ENCODE measurements around the gene DOK5. TPM values are rescaled to one million over a fixed set of nuclear protein-coding genes. Genes with fewer than 3 reads are reported as not detected.

The DOK5 gene
- total and polyA plus RNA-seq, 2 of the 4 experiments (the other 2 are of a cell fraction) = 2.8 to 3.9 TPM

GRCh38 chr20:54680439-54680838 lies 205.0 kb downstream of the DOK5 start:
- H4K20me1 ChIP-seq (ENCODE audit: insufficient read depth, low read length) = no peaks in the 10 kb centered on the region
- no peaks in the 10 kb centered on the region for H3K9me1 ChIP-seq (ENCODE audit: insufficient read depth, low read length)
- TF ChIP-seq CHD1 (IDR thresholded peaks at IDR 0.05; ENCODE audit: low read depth, low read length) = no peak
- no peak for TF ChIP-seq CEBPB (IDR thresholded peaks at IDR 0.05; ENCODE audit: low read depth, low read length)
- TF ChIP-seq RCOR1 (IDR thresholded peaks at IDR 0.05; ENCODE audit: insufficient replicate concordance, low read length) = no peak
- TF ChIP-seq MXI1 (IDR thresholded peaks at IDR 0.05; ENCODE audit: borderline replicate concordance, low read depth, low read length) = no peak
- TF ChIP-seq CTCF (conservative IDR thresholded peaks at IDR 0.05; ENCODE audit: low read depth, low read length) = no peak
- TF ChIP-seq NFE2L2 (IDR thresholded peaks at IDR 0.05; ENCODE audit: low read depth, low read length) = no peak
- no peak for TF ChIP-seq MAZ (IDR thresholded peaks at IDR 0.05; ENCODE audit: borderline replicate concordance, low read depth, low read length)
- no peak for TF ChIP-seq USF2 (IDR thresholded peaks at IDR 0.05; ENCODE audit: low read depth, low read length)
- no peak for TF ChIP-seq MAFK (IDR thresholded peaks at IDR 0.05; ENCODE audit: low read depth, low read length)
- H4K8ac ChIP-seq (ENCODE audit: low read depth in 2 of 2, low read length in 2 of 2) = no peak overlapping the region
- H3K14ac ChIP-seq (replicated peaks; ENCODE audit: low read depth, low read length) = no peak overlapping the region
- H4K91ac ChIP-seq (ENCODE audit: insufficient read depth, low read depth, low read length) = no peak overlapping the region
- H2AFZ ChIP-seq (replicated peaks; ENCODE audit: low read length, poor library complexity) = no peak overlapping the region
- H2BK20ac ChIP-seq (ENCODE audit: low read depth, low read length) = no peak overlapping the region
- H3K9me3 ChIP-seq (ENCODE audit: control insufficient read depth, insufficient read depth, low read length) = no peaks in the 10 kb centered on the region
- H3K18ac ChIP-seq (ENCODE audit: low read depth, low read length) = no peak overlapping the region
- DNase-seq = no peak
- ChIA-PET CTCF (interaction anchor here (0.6 to 1.0 kb wide), 2 partner anchors 47 to 594 kb away, joined by 3 read pairs; no protein-coding TSS in a partner anchor), POLR2A (ENCODE audit: unreplicated experiment) (no interaction called here)
- no peaks in the 10 kb centered on the region for H3K36me3 ChIP-seq (ENCODE audit: control insufficient read depth, insufficient read depth, low read length)
- H3K27me3 ChIP-seq (ENCODE audit: control insufficient read depth, insufficient read depth, low read length) = no peaks in the 10 kb centered on the region; the same call in 1 of the 2 replicates
- H3K9ac ChIP-seq (ENCODE audit: low read depth, low read length) = no peak overlapping the region
- H3K23ac ChIP-seq (ENCODE audit: low read depth, low read length) = no peak overlapping the region
- no peak overlapping the region for H2BK5ac ChIP-seq (ENCODE audit: low read depth, low read length, poor library complexity, severe bottlenecking)
- no TSS peak for BruUV-seq (replicated peaks)
- no peak overlapping the region for H2BK120ac ChIP-seq (ENCODE audit: low read depth, low read length)
- in situ Hi-C loops (cut with MboI; ENCODE audit: low sequenced_read_pairs) = loop anchor here (10.0 kb wide), 1 partner anchor 1664 kb away; no protein-coding TSS in a partner anchor
- dilution Hi-C loops (cut with HindIII; ENCODE audit: low sequenced_read_pairs, unreplicated experiment) = no loop called here
- no peak overlapping the region for H2AK9ac ChIP-seq (replicated peaks; ENCODE audit: low read depth, low read length, poor library complexity)
- no peaks in the 10 kb centered on the region for H3K79me1 ChIP-seq (ENCODE audit: low read depth in 1 of 2, low read length in 2 of 2)
- no peak overlapping the region for H4K5ac ChIP-seq (ENCODE audit: low read depth, low read length)
- no peak overlapping the region for H3K4me2 ChIP-seq (ENCODE audit: low read depth, low read length)
- H3K27ac ChIP-seq (ENCODE audit: insufficient read depth, low read length) = no peak overlapping the region
- 13% methylated on average over 3 of the region's 5 CpGs; no CpG with 5 or more reads in 1 of the 2 experiments for WGBS, 2 experiments (ENCODE audit: extremely low coverage in 2 of 2, insufficient read length in 1 of 2)
- ATAC-seq (ENCODE audit: low read depth) = no peak
- H3K4me1 ChIP-seq (ENCODE audit: control insufficient read depth, insufficient read depth, low read length) = no peaks in the 10 kb centered on the region
- no peak overlapping the region for H3K4ac ChIP-seq (ENCODE audit: low read depth, low read length)
- H3K4me3 ChIP-seq (ENCODE audit: insufficient read depth, low read depth, low read length) = no peak overlapping the region
- intact Hi-C loops (cut with micrococcal nuclease) = no loop called here
- no peak overlapping the region for H2AK5ac ChIP-seq (ENCODE audit: low read depth, low read length)
- H2BK15ac ChIP-seq (ENCODE audit: low read depth, low read length) = no peak overlapping the region
- H3K56ac ChIP-seq (ENCODE audit: extremely low read depth, insufficient read depth, low read length) = no peak overlapping the region
